GM18507 (cell line): Measurements from ENCODE around the gene NUAK2.
"Not testable (repeated sequence)": the region's sequence is repeated elsewhere in the genome, so short reads cannot be mapped to it uniquely, and the experiment has no call there.

Source experiments
- DNase-seq: peaks from one replicate; pipeline ENCODE4 v3.0.0; 2011; ENCODE audit warnings: low read depth; ENCODE audit not compliant: insufficient read length; ENCODE audit errors: extremely low spot score
- FAIRE-seq: peaks from 2 replicates; lab custom pipeline; 2011; peaks lifted over from hg19 to GRCh38; lab: Jason Lieb, UNC

Gene NUAK2

DNA sequence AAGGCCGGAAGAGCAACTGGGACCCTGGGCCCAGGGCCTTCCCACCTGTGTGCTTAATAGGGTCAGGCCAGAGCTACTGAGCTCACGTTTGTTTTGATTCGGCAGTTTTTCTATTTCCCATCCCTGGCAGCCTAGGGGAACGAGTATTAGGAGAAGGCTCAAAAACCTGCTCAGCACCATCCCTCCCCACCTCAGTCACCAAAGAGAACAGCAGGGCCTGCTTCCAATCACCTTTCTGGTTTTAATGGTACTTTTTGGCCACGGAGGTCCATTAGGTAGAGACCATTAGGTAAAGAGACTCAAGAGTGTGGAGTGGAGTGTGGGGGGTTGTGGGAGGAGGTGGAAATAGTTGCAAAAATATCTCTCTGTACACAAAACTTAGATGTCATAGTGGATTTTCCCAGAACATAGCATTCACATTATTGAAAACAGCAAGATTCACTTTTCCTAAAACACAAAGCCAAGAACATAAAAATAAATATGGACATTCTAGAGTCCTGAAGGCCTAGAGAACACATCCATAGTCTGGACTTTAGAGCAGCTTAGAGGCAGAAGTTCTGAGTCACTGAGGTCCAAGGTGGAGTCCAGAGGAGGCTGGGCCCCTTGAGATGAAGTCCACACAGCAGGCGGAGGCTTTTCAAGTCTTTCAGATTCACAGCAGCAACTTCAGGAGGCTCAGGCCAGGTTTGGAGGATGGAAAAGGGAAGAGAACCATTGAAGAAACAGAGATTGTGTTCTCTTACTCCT is 19.5 kb downstream of the NUAK2 start:
- DNase-seq (no peak), FAIRE-seq (no peak)

- no peak for FAIRE-seq
- DNase-seq, result no peak
These were observed 20.2 kb downstream of the NUAK2 start for GRCh38 chr1:205301205-205301821.

GRCh38 chr1:205300149-205300548 is 21.4 kb downstream of the NUAK2 start:
- FAIRE-seq (no peak), DNase-seq (no peak)

DNA sequence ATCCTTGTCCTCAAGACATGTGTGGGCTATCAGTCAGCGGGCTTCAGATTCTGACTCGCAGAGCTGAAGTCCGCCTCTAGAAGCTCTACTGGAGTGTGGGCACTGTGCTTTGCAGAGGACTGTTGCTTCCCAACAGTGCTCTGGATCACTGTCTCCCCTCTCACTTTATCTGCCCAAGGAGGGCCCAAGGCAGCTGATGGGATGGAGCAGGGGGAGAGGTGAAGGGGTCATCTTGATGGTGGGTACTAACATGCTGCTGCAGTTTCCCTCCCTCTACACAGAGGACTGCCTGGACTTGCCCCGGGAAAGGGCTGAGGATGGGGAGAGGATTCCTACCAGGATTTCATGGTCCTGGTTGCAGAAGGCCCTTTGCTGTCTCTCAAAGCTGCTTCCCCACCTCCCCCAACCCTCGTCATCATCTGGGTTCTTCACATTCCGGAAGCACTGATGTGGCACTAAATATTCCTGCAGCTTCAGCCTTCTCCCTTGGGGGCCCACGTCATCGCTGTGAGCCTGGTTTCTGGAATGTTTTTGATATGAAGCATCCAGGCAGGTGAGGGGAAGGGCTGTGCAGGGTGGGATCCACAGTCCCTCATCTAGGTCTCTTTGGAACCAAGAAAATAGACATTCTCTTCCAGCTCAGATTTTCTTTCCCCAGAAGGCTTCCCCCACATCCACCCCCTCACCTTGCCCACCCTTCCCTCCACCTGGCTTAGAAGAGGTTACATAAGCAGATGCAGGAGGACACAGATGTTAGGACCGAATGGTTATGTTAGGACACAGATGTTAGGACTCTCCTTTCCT is 23.2 kb downstream of the NUAK2 start:
- no peak for FAIRE-seq
- no peak for DNase-seq

DNA sequence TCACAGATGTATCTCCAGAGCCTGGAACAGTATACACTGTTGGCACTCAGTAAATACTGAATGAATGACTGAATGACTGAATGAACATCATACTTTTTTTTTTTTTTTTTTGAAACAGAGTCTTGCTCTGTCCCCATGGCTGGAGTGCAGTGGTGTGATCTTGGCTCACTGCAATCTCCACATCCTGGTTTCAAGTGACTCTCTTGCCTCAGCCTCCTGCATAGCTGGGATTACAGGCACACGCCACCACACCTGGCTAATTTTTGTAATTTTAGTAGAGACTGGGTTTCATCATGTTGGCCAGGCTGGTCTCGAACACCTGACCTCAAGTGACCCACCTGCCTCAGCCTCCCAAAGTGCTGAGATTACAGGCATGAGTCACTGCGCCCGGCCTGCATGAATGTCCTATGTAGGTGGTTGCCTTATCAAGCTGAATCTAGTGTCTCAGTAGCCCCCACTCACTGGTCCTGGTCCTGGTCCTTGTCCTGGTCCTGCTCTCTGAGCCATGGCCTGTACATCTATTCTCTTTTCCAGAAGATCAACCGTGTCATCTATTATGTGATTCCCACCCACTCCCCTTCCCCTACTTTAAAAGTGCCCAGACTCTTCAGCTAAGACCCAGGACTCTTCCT is 23.9 kb downstream of the NUAK2 start:
- DNase-seq, FAIRE-seq: not testable (repeated sequence)

DNA sequence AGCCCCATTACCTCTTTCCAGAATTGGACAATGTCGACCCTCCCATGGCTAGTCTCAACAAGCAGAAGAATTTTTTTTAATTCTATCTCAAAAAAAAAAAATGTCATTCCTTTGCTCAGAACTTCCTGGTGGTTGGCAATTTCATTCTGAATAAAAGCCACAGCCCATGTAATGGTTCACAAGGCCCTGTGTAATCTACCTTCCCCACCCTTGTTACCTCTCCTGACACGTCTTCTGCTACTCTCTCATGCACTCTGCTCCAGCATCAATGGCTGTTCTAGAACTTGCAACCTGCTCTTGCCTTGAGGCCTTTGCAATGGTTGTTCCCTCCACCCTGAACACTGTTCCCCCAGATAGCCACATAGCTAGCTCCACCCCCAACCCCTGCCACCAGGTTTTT is 25.4 kb downstream of the NUAK2 start:
- DNase-seq (no peak), FAIRE-seq (no peak)

- DNase-seq, result no peak
- FAIRE-seq, result no peak
These were observed 26.6 kb downstream of the NUAK2 start for GRCh38 chr1:205294934-205295333.

DNA sequence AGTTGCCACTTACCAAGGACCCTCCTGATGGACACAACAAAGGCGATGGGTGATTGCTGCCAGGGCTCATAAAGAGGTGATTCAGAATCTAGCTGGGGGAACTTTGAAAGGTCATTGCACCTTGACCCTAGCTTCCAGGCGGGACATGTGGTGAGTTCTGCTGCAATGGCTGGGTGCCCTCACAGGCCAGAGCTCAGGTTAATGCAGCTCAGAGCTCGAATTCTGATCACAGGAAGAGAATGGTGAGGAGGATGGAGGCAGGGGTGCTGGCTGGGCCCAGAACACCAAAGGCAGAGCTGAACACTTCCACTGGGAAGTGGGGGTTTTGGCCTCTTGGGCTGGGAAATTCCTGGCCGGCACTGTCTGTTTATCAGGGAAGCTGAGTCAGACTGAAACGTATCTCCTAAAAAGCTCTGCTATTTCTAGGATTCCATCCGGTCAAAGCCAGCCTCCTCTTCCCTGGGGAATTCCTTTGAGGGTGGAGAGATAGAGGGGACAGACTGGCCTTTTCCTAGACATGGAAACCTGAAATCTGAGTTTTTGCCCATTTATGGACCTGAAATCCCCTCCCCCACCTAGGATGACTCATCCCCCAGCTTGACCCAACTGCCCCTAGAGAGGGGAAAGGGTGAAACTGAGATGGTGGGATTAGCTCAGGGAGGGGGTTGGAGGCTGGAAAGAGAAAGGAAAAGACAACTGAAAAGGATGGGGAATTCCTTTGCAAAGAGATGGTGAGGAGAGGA is 27.2 kb downstream of the NUAK2 start:
- FAIRE-seq, result no peak
- no peak for DNase-seq

DNA sequence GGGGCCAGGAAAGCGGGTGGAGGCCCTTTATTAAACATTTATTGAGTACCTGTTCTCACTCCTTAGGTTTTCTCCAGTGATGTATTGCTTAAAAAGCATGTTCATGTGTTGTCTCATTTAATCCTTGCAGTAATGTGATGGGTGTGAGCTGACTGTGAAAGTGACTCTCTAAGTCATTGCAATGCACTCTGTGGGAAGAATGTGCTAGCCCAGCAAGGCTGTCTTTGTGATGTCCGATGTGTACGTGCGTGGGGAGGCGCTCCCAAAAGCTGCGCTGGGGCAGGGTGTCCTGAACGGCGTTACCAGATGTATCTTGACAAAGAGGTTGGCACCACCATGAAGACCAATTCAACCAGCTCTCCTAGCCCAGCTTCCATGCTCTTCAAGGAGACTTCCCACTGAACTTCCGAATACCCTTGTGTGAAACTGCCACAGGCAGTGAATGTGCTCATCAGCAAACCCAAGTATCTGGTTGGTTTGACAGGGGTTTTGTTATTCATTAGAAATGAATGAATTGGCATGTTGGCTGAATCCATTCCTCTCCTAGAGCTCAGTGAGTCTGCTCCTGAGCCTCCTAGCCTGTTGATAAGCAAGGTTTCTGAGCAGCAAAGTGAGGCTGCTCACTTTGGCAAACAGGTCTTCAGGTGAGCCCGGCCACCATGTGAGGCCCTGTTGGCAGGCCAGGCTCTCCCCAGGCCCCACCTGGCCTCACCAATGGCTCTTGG is 28.0 kb downstream of the NUAK2 start:
- FAIRE-seq (no peak), DNase-seq (no peak)

DNA sequence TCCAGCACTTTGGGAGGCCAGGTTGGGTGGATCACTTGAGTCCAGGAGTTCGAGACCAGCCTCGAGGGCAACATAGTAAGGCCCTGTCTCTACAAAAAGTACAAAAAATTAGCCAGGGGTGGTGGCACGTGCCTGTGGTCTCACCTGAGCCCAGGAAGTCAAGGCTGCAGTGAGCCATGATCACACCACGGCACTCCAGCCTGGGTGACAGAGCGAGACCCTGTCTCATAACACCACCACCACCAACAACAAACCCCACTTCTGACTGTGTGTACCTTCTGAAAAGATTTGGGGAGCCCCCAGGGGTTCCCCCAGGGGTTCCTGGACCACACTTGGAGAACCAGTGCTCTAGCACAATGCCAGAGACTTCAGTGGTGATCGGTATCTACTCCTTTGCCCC is 29.9 kb downstream of the NUAK2 start:
- DNase-seq (no peak), FAIRE-seq (no peak)

DNA sequence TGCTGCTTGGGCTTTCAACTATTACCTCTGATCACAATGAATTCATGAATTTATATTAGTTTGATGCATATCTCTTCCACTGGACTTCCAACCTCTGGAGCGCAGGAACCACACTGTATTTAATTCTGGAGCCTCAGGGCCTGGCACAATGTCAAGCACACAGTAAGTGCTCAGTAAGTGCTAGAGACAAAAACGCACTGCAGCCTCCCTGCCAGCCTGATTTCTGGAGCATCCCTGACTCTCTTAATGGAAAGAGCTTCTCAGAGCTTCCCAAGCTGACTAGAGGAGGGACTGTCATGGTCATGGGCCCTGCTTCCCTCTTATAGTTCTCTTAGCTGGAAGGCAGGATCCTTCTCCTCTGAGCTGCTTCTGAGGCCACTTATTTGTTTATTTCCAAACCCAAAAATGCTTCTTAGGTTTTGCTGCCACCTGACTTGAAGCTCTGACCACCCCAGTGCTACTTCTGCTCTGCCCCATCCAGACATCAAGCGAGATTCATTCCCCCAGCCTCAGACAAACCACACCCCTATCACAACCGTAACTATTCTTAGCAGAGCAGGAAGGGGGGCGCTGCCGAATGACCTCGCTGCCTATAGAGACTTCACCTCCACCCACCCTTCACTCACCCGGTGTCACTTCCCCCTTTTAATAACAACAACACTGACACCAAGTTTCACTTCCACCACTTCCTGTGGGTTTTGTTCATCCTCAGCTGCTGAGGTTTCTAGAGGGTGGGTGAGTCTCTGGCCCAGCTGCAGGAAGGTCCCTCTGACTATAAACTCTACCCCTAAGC is 33.6 kb downstream of the NUAK2 start:
- DNase-seq (peak; percentile 78), FAIRE-seq (peak; percentile 96)

- no peak for DNase-seq
- FAIRE-seq, result no peak
These were observed 34.5 kb downstream of the NUAK2 start for GRCh38 chr1:205287076-205287475.

DNA sequence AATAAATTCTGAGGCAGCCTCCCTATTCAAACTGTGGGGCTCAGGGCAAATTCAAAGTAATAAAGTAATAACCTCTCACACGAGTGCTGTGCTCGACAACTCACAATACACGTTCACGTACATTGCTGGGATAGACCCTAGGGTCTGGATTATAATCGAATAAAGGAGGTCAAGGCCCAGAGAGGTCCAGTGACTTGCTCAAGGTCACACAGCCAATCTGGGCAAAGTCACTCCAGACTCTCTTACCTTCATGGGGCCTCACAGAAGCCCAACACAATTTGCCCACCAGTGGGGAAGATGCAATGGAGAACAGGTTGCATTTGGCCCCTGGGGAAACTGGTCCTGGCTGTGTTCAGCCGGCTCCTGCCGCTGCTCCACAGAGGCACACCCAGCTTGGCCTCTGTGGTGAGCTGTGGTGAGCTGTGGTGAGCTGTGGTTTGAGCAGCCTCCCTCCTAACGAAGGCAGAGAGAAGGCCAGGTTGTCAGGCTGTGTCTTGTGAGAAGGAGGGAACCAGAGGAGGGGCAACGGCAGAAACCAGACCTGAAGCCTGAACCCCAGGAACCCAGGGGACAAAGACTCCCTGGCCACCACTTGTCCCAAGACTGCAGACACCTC is 35.1 kb downstream of the NUAK2 start:
- DNase-seq (peak; percentile 52), FAIRE-seq (peak; percentile 79)

DNA sequence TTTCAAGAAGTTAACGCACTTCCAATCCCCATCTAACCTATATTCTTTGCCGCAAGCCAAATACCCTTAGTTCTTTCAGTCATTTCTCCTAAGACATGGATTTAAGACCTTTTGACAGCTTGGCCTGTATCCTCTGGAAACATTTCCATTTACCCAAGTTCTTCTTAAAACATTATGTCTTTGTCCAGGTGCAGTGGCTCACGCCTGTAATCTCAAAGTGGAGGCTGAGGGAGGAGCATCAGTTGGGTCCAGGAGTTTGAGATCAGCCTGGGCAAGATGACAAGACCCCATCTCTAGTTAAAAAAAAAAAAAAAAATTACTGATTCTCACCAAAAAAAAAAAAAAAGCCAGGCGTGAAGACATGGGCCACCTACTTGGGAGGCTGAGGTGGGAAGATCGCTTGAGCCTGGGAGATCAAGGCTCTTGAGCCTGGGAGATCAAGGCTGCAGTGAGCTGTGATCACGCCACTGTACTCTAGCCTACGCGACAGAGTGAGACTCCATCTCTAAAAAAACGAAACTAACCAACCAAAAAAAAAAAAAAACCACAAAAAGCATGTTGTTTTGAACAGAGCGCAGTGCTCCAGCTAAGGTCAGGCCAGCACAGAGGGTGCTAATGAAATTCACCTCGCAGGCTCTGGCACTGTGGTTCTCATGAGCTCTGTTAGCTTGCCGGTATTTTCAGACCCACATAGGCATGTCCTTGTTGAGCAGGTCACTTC is 36.0 kb downstream of the NUAK2 start:
- peak; percentile 40 for DNase-seq
- FAIRE-seq, result peak; percentile 88

- FAIRE-seq (no peak), DNase-seq (no peak)
These were observed 37.0 kb downstream of the NUAK2 start for GRCh38 chr1:205284420-205285144.
